Peyer's patch (tissue), 4 donors: ENCODE measurements around the gene RBP3. TPM values are rescaled to one million over a fixed set of nuclear protein-coding genes. Genes with fewer than 3 reads are reported as not detected.

ENCODE experiments used
- DNase-seq, 3 donors: peaks; one replicate each; pipeline ENCODE4 v3.0.0-alpha.2; 2017 to 2019
- H3K27ac ChIP-seq, 4 donors: fragments of 200-600 bp; sonication (generic); one replicate each; pipeline ENCODE4 v1.5.1; 2016 to 2019
- H3K27me3 ChIP-seq, 2 donors: fragments of 200-600 bp; sonication (generic); one replicate each; pipeline ENCODE4 v1.5.1; 2019
- H3K36me3 ChIP-seq, 3 donors: fragments of 200-600 bp; sonication (generic); one replicate each; pipeline ENCODE4 v1.5.1; 2016 to 2019
- H3K4me1 ChIP-seq, 4 donors: fragments of 200-600 bp; sonication (generic); one replicate each; pipeline ENCODE4 v1.5.1; 2016 to 2019
- H3K4me3 ChIP-seq, 4 donors: fragments of 200-600 bp; sonication (generic); 1 replicate in 3 of 4; 2 replicates in 1 of 4; pipeline ENCODE4 v1.5.1; 2016 to 2019; ENCODE audit warnings: mild to moderate bottlenecking in 1 of 4
- H3K9me3 ChIP-seq, 4 donors: fragments of 200-600 bp; sonication (generic); one replicate each; pipeline ENCODE4 v1.5.1; 2016 to 2019; ENCODE audit warnings: mild to moderate bottlenecking in 1 of 4
- POLR2A ChIP-seq, 2 donors: fragments of 450-650 bp; IDR thresholded peaks; one replicate each; pipeline ENCODE4 v1.5.1; 2017; ENCODE audit warnings: antibody characterized with exemption in 2 of 2, mild to moderate bottlenecking in 2 of 2, moderate library complexity in 2 of 2
- total RNA-seq, 4 donors: library from RNA; depleted of rRNA; stranded (reverse); fragments of >200 nt; gene quantifications; one replicate each; pipeline ENCODE4 v1.1.0, GENCODE V29; 2016
- TF ChIP-seq, protein P1 (sequence below), 6 experiments: fragments of 450-650 bp in 4 of 6; fragments of 200-600 bp in 2 of 6; sonication (generic) in 1 of 6; IDR thresholded peaks; one replicate each; pipeline ENCODE4 v1.5.1; 2017 to 2019; ENCODE audit warnings: antibody characterized with exemption in 6 of 6, mild to moderate bottlenecking in 3 of 6, moderate library complexity in 1 of 6

RBP3 gene
- total RNA-seq, 4 donors from 2014 or later: not detected

GRCh38 chr10:47400251-47400650, 52.1 kb downstream of the RBP3 start:
- Histone ChIP-seq H3K9me3 (no peaks in the 10 kb centered on the region), H3K27ac (no peak overlapping the region), H3K4me3 (no peak overlapping the region), H3K27me3 (no peaks in the 10 kb centered on the region), H3K4me1 (peaks cover 0 to 6% (median 0%) of the 10 kb centered on the region in 4 donors), H3K36me3 (no peaks in the 10 kb centered on the region)
- TF ChIP-seq POLR2A (IDR thresholded peaks at IDR 0.05): no peak
- TF ChIP-seq, protein P1, sequence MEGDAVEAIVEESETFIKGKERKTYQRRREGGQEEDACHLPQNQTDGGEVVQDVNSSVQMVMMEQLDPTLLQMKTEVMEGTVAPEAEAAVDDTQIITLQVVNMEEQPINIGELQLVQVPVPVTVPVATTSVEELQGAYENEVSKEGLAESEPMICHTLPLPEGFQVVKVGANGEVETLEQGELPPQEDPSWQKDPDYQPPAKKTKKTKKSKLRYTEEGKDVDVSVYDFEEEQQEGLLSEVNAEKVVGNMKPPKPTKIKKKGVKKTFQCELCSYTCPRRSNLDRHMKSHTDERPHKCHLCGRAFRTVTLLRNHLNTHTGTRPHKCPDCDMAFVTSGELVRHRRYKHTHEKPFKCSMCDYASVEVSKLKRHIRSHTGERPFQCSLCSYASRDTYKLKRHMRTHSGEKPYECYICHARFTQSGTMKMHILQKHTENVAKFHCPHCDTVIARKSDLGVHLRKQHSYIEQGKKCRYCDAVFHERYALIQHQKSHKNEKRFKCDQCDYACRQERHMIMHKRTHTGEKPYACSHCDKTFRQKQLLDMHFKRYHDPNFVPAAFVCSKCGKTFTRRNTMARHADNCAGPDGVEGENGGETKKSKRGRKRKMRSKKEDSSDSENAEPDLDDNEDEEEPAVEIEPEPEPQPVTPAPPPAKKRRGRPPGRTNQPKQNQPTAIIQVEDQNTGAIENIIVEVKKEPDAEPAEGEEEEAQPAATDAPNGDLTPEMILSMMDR (IDR thresholded peaks at IDR 0.05): no peak
- DNase-seq: no peak

GRCh38 chr10:47400786-47401185, 52.6 kb downstream of the RBP3 start:
- Histone ChIP-seq H3K4me1 (peaks cover 0 to 6% (median 0%) of the 10 kb centered on the region in 4 donors), H3K4me3 (no peak overlapping the region), H3K9me3 (no peaks in the 10 kb centered on the region), H3K27ac (no peak overlapping the region), H3K36me3 (no peaks in the 10 kb centered on the region), H3K27me3 (no peaks in the 10 kb centered on the region)
- TF ChIP-seq POLR2A (IDR thresholded peaks at IDR 0.05): no peak
- DNase-seq: no peak

DNA sequence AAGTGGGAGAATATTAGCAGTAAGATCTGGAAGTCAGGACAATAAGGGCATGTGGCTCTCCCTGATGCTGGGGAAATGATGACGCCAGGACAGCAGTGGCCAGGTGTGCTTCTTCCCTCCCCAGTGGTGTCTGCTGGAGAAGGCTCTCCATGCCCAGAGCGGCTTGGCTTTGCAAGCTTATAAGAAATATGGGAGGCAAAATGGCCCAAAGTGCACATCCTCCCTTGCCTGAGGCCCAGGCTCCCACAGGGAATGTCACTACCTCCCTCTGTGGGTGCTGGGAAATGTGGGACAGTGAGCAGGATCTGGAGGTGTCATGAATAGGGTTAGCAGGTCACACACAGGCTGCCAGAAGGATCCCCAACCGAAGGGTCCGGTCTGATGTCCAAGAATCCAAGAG, 53.0 kb downstream of the RBP3 start:
- peak in 1 of 3 donors; percentile 27 for DNase-seq
- Histone ChIP-seq H3K4me1 (peaks cover 0 to 9% (median 0%) of the 10 kb centered on the region in 4 donors), H3K27ac (no peak overlapping the region)

GRCh38 chr10:47401874-47402640, 53.9 kb downstream of the RBP3 start:
- peak in 1 of 3 donors; percentile 30 for DNase-seq
- Histone ChIP-seq H3K9me3 (no peaks in the 10 kb centered on the region), H3K27ac (no peak overlapping the region), H3K27me3 (no peaks in the 10 kb centered on the region), H3K36me3 (no peaks in the 10 kb centered on the region), H3K4me1 (peaks cover 0 to 13% (median 0%) of the 10 kb centered on the region in 4 donors), H3K4me3 (no peak overlapping the region)
- TF ChIP-seq, protein P1 (IDR thresholded peaks at IDR 0.05): no peak
- no peak for TF ChIP-seq POLR2A (IDR thresholded peaks at IDR 0.05)

More for the DNA sequence above, 53.0 kb downstream of the RBP3 start:
- TF ChIP-seq POLR2A (IDR thresholded peaks at IDR 0.05): no peak
- TF ChIP-seq, protein P1 (IDR thresholded peaks at IDR 0.05): no peak
- Histone ChIP-seq H3K36me3 (no peaks in the 10 kb centered on the region), H3K27me3 (no peaks in the 10 kb centered on the region), H3K4me3 (no peak overlapping the region), H3K9me3 (no peaks in the 10 kb centered on the region)

DNA sequence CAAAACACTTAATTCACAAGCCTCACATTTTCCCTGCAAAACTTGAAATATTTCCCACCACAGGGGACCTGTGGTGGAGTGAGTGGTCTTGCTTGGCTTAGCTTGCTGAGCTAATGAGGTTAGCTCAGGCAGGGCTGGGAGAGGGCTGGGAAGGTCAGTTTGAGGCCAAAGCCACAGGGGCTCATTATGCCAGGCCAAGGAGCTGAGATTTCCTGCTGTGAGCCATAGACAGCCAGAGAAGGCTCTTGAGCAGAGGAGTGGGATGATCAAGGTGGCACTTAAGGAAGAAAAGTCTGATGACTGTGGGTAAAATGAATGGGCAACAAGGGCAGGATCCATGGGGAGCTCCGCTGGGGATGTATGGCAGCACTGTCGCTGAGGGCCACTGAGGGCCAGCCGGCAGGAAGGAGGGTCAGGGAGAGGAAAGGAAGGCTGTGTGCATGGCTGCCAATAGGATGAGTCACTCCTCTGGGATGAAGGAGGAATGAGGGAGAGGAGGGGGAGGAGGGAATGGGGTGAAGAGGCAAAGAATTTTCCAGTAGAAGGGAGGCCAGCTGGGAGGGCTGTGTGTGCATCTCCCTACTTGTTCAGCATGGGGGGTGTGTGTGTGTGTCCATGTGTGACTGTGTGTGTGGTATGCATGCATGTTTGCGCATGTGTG, 54.6 kb downstream of the RBP3 start:
- Histone ChIP-seq H3K4me3 (no peak overlapping the region), H3K27ac (no peak overlapping the region), H3K4me1 (peaks cover 0 to 13% (median 1%) of the 10 kb centered on the region in 4 donors), H3K36me3 (no peaks in the 10 kb centered on the region), H3K27me3 (no peaks in the 10 kb centered on the region), H3K9me3 (no peaks in the 10 kb centered on the region)
- no peak for TF ChIP-seq POLR2A (IDR thresholded peaks at IDR 0.05)
- TF ChIP-seq, protein P1 (IDR thresholded peaks at IDR 0.05): no peak
- peak in 2 of 3 donors; percentile 47 to 62 for DNase-seq
